Activated CD8-positive, alpha-beta T cell treated with anti-CD3 and anti-CD28 coated beads for 36 hours (primary cell): ENCODE measurements around the gene FBXO47. TPM values are rescaled to one million over a fixed set of nuclear protein-coding genes. Genes with fewer than 3 reads are reported as not detected.

Source experiments
- ATAC-seq: fragments of 200-7000 bp; cut with Tn5 transposase; one replicate; pipeline ENCODE4 v1.10.0; 2021; ENCODE audit warnings: mild to moderate bottlenecking, moderate library complexity
- CTCF ChIA-PET: fragments of 350-600 bp; sonication (Branson Sonifier 250); formaldehyde crosslinking; loops from one replicate; lab custom pipeline; 2021; ENCODE audit warnings: antibody characterized with exemption; lab: Charles Lee
- POLR2A ChIA-PET: fragments of 350-600 bp; sonication (Branson Sonifier 250); formaldehyde crosslinking; loops from one replicate; lab custom pipeline; 2021; ENCODE audit warnings: antibody characterized with exemption; lab: Charles Lee
- DNase-seq: peaks from one replicate; pipeline ENCODE4 v3.0.0-alpha.2; 2020
- H3K27ac Mint-ChIP-seq: one replicate; pipeline ENCODE4 v1.8.0; 2021; ENCODE audit warnings: mild to moderate bottlenecking, mixed read lengths
- H3K27me3 Mint-ChIP-seq: one replicate; pipeline ENCODE4 v1.8.0; 2021; ENCODE audit warnings: mixed read lengths
- H3K36me3 Mint-ChIP-seq: one replicate; pipeline ENCODE4 v1.8.0; 2021; ENCODE audit warnings: low read depth, mixed read lengths
- H3K4me1 Mint-ChIP-seq: one replicate; pipeline ENCODE4 v1.8.0; 2021; ENCODE audit warnings: low read depth, mixed read lengths
- H3K4me3 Mint-ChIP-seq: one replicate; pipeline ENCODE4 v1.8.0; 2021; ENCODE audit warnings: mild to moderate bottlenecking, moderate library complexity, mixed read lengths
- H3K9me3 Mint-ChIP-seq: one replicate; pipeline ENCODE4 v1.8.0; 2021; ENCODE audit warnings: mixed read lengths
- CTCF ChIP-seq: fragments of 200-600 bp; IDR thresholded peaks from one replicate; pipeline ENCODE4 v1.8.0; 2022; ENCODE audit warnings: antibody characterized with exemption, mild to moderate bottlenecking
- intact Hi-C: fragments of 100-400 bp; cut with micrococcal nuclease; formaldehyde crosslinking; loops from one replicate; pipeline ENCODE4 v1.10.0; 2022
- total RNA-seq, 2 experiments: library from RNA; stranded (reverse); gene quantifications; one replicate each; pipeline ENCODE4 v1.2.3, GENCODE V29; 2021

FBXO47 gene
- total RNA-seq, 2 experiments from 2014 or later: not detected

- ATAC-seq (peak; percentile 15), DNase-seq (no peak)
- no peak for TF ChIP-seq CTCF
- Mint-ChIP-seq H3K4me3 (peak overlapping the region; percentile 0), H3K27ac (peak overlapping the region; percentile 81), H3K4me1 (peaks cover 85% of the 10 kb centered on the region), H3K9me3 (no peaks in the 10 kb centered on the region), H3K27me3 (no peaks in the 10 kb centered on the region), H3K36me3 (peaks cover 54% of the 10 kb centered on the region)
- CTCF ChIA-PET: interaction anchor here (0.9 to 1.8 kb wide), 4 partner anchors 20 to 92 kb away, joined by 3 to 5 read pairs (median 4); partner anchors contain the start of gene LASP1
- intact Hi-C loops: loop anchor here (5.0 kb wide), 1 partner anchor 36 kb away; the partner anchor contains the start of gene LASP1NB
- POLR2A ChIA-PET: interaction anchor here (0.8 to 4.2 kb wide), 5 partner anchors 9 to 76 kb away, joined by 3 to 25 read pairs (median 4); partner anchors contain the start of genes FBXO47 and LASP1
Measured at GRCh38 chr17:38891441-38891840, 75.8 kb downstream of the FBXO47 start.

DNA sequence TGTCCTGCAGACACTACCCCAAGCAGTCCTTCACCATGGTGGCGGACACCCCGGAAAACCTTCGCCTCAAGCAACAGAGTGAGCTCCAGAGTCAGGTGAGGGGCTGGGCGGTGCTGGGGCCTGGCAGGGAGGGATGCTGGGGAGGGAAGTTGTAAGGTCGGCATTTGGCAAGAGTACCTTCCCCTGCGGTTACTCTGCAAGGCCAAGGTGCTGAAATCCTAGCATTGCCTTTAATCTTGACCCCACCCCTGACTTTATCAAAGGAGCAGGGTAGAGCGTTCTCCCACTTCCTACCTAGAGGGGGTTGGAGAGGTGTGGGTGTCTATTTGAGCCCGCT, 76.8 kb downstream of the FBXO47 start:
- ATAC-seq (peak; percentile 8), DNase-seq (peak; percentile 35)
- POLR2A ChIA-PET: interaction anchor here (1.1 to 6.1 kb wide), 6 partner anchors 9 to 38 kb away, joined by 3 to 53 read pairs (median 4); partner anchors contain the start of gene LASP1NB
- Mint-ChIP-seq H3K4me1 (peaks cover 88% of the 10 kb centered on the region), H3K4me3 (peak overlapping the region; percentile 38), H3K36me3 (peaks cover 56% of the 10 kb centered on the region), H3K27ac (peak overlapping the region; percentile 81), H3K9me3 (no peaks in the 10 kb centered on the region), H3K27me3 (no peaks in the 10 kb centered on the region)
- TF ChIP-seq CTCF: no peak
- CTCF ChIA-PET: interaction anchor here (1.1 to 1.2 kb wide), 2 partner anchors 13 to 23 kb away, joined by 3 read pairs; no protein-coding TSS in a partner anchor
- intact Hi-C loops: loop anchor here (5.0 kb wide), 1 partner anchor 37 kb away; the partner anchor contains the start of gene LASP1NB

GRCh38 chr17:38889745-38890409, 77.3 kb downstream of the FBXO47 start:
- no peak for DNase-seq
- POLR2A ChIA-PET: interaction anchor here (0.8 to 6.1 kb wide), 8 partner anchors 8 to 53 kb away, joined by 3 to 53 read pairs (median 4); partner anchors contain the start of gene LASP1NB
- CTCF ChIA-PET: interaction anchor here (1.1 to 1.2 kb wide), 3 partner anchors 8 to 22 kb away, joined by 3 read pairs; no protein-coding TSS in a partner anchor
- peak overlapping the region; percentile 81 for H3K27ac Mint-ChIP-seq
- TF ChIP-seq CTCF: no peak
- intact Hi-C loops: loop anchor here (5.0 kb wide), 1 partner anchor 37 kb away; the partner anchor contains the start of gene LASP1NB
- no peaks in the 10 kb centered on the region for H3K9me3 Mint-ChIP-seq
- H3K4me3 Mint-ChIP-seq: peak overlapping the region; percentile 38
- H3K36me3 Mint-ChIP-seq: peaks cover 61% of the 10 kb centered on the region
- no peak for ATAC-seq
- peaks cover 90% of the 10 kb centered on the region for H3K4me1 Mint-ChIP-seq
- no peaks in the 10 kb centered on the region for H3K27me3 Mint-ChIP-seq

GRCh38 chr17:38888842-38889241, 78.4 kb downstream of the FBXO47 start:
- POLR2A ChIA-PET: interaction anchor here (2.0 to 6.1 kb wide), 2 partner anchors 11 to 36 kb away, joined by 7 to 53 read pairs; no protein-coding TSS in a partner anchor
- no peak for TF ChIP-seq CTCF
- CTCF ChIA-PET: interaction anchor here (1.1 kb wide), 1 partner anchor 9 kb away, joined by 3 read pairs; no protein-coding TSS in a partner anchor
- Mint-ChIP-seq H3K9me3 (no peaks in the 10 kb centered on the region), H3K36me3 (peaks cover 61% of the 10 kb centered on the region), H3K27ac (peak overlapping the region; percentile 46), H3K4me1 (peaks cover 88% of the 10 kb centered on the region), H3K27me3 (no peaks in the 10 kb centered on the region), H3K4me3 (no peak overlapping the region)
- no peak for DNase-seq
- ATAC-seq: no peak
- intact Hi-C loops: no loop called here
